H9 (cell line): Measurements from ENCODE around the gene CEP152. TPM values are rescaled to one million over a fixed set of nuclear protein-coding genes. Genes with fewer than 3 reads are reported as not detected.

Experiments
- DNase-seq: peaks from one replicate; pipeline ENCODE4 v3.0.0-alpha.2; 2017
- H2AFZ ChIP-seq: one replicate; pipeline ENCODE4 v1.6.1; 2013; ENCODE audit warnings: mild to moderate bottlenecking, low read length, control low read depth, moderate library complexity
- H2AK5ac ChIP-seq: 2 replicates; pipeline ENCODE4 v1.6.1; 2013; ENCODE audit warnings: low read length, control low read depth, mixed read lengths; ENCODE audit not compliant: insufficient read length
- H2BK120ac ChIP-seq: one replicate; pipeline ENCODE4 v1.6.1; 2013; ENCODE audit warnings: low read depth, mild to moderate bottlenecking, low read length, control low read depth, inconsistent platforms; ENCODE audit not compliant: poor library complexity, severe bottlenecking
- H2BK12ac ChIP-seq: 2 replicates; pipeline ENCODE4 v1.6.1; 2013; ENCODE audit warnings: low read length, control low read depth, mixed read lengths, low read depth; ENCODE audit not compliant: insufficient read length
- H2BK15ac ChIP-seq: 2 replicates; pipeline ENCODE4 v1.6.1; 2013; ENCODE audit warnings: low read depth, low read length, control low read depth
- H2BK20ac ChIP-seq: one replicate; pipeline ENCODE4 v1.6.1; 2013; ENCODE audit warnings: low read depth, mild to moderate bottlenecking, low read length, control low read depth, inconsistent platforms; ENCODE audit not compliant: poor library complexity, severe bottlenecking
- H2BK5ac ChIP-seq: 2 replicates; pipeline ENCODE4 v1.6.1; 2013; ENCODE audit warnings: low read length, control low read depth, mixed read lengths; ENCODE audit not compliant: insufficient read length
- H3K14ac ChIP-seq: 2 replicates; pipeline ENCODE4 v1.6.1; 2013; ENCODE audit warnings: low read length, control low read depth; ENCODE audit not compliant: insufficient read depth
- H3K18ac ChIP-seq: 2 replicates; pipeline ENCODE4 v1.6.1; 2013; ENCODE audit warnings: low read depth, mild to moderate bottlenecking, mixed read lengths, low read length, control low read depth; ENCODE audit not compliant: insufficient read length
- H3K23ac ChIP-seq: 2 replicates; pipeline ENCODE4 v1.6.1; 2013; ENCODE audit warnings: low read length, control low read depth, mixed read lengths, low read depth; ENCODE audit not compliant: insufficient read length
- H3K23me2 ChIP-seq: 2 replicates; pipeline ENCODE4 v1.6.1; 2013; ENCODE audit warnings: low read depth, mild to moderate bottlenecking, mixed read lengths, low read length, control low read depth; ENCODE audit not compliant: insufficient read length, poor library complexity, severe bottlenecking
- H3K27ac ChIP-seq: 2 replicates; pipeline ENCODE4 v1.5.1; 2013; ENCODE audit warnings: low read length, control low read depth, mixed read lengths, low read depth; ENCODE audit not compliant: insufficient read length
- H3K27me3 ChIP-seq: 2 replicates; pipeline ENCODE4 v1.6.1; 2013; ENCODE audit warnings: low read length, control low read depth, inconsistent platforms; ENCODE audit not compliant: insufficient read depth
- H3K4ac ChIP-seq: 2 replicates; pipeline ENCODE4 v1.6.1; 2013; ENCODE audit warnings: low read depth, mild to moderate bottlenecking, control low read depth, inconsistent platforms, low read length, moderate library complexity
- H3K4me1 ChIP-seq: 2 replicates; pipeline ENCODE4 v1.6.1; 2013; ENCODE audit warnings: low read length, control low read depth, inconsistent platforms; ENCODE audit not compliant: insufficient read depth
- H3K4me2 ChIP-seq: 2 replicates; pipeline ENCODE4 v1.6.1; 2013; ENCODE audit warnings: low read length, control low read depth, mixed read lengths; ENCODE audit not compliant: insufficient read length, insufficient read depth
- H3K56ac ChIP-seq: 2 replicates; pipeline ENCODE4 v1.6.1; 2013; ENCODE audit warnings: low read depth, mild to moderate bottlenecking, mixed read lengths, low read length, control low read depth; ENCODE audit not compliant: insufficient read length
- H3K79me1 ChIP-seq: 2 replicates; pipeline ENCODE4 v1.6.1; 2013; ENCODE audit warnings: low read depth, mild to moderate bottlenecking, moderate library complexity, low read length, control low read depth, inconsistent platforms; ENCODE audit not compliant: insufficient read depth, poor library complexity, severe bottlenecking
- H3K79me2 ChIP-seq: 2 replicates; pipeline ENCODE4 v1.6.1; 2013; ENCODE audit warnings: low read length, control low read depth, inconsistent platforms; ENCODE audit not compliant: insufficient read depth
- H3K9ac ChIP-seq: 2 replicates; pipeline ENCODE4 v1.6.1; 2013; ENCODE audit warnings: low read length, control low read depth, mixed read lengths; ENCODE audit not compliant: insufficient read length; ENCODE audit errors: extremely low read depth
- H3K9me3 ChIP-seq: one replicate; pipeline ENCODE4 v1.6.1; 2013; ENCODE audit warnings: low read depth, low read length, inconsistent platforms; ENCODE audit not compliant: control insufficient read depth
- H3T11ph ChIP-seq: one replicate; pipeline ENCODE4 v1.6.1; 2013; ENCODE audit warnings: mild to moderate bottlenecking, low read length, control low read depth, inconsistent platforms
- H4K20me1 ChIP-seq: one replicate; pipeline ENCODE4 v1.6.1; 2013; ENCODE audit not compliant: control insufficient read depth, insufficient read length, insufficient read depth
- H4K5ac ChIP-seq: 2 replicates; pipeline ENCODE4 v1.6.1; 2013; ENCODE audit warnings: low read depth, mild to moderate bottlenecking, mixed read lengths, low read length, control low read depth; ENCODE audit not compliant: insufficient read length
- H4K8ac ChIP-seq: replicated peaks from 2 replicates; pipeline ENCODE4 v1.6.1; 2013; ENCODE audit warnings: low read length, control low read depth, mixed read lengths, low read depth; ENCODE audit not compliant: insufficient read length
- H4K91ac ChIP-seq: 2 replicates; pipeline ENCODE4 v1.6.1; 2013; ENCODE audit warnings: low read depth, mild to moderate bottlenecking, moderate library complexity, mixed read lengths, low read length, control low read depth; ENCODE audit not compliant: insufficient read length
- H3K27ac Mint-ChIP-seq, 3 experiments: 2 replicates in 2 of 3; 3 replicates in 1 of 3; pipeline ENCODE4 v1.8.0; 2020 to 2021; ENCODE audit warnings: mixed read lengths in 3 of 3, mild to moderate bottlenecking in 1 of 3, moderate library complexity in 1 of 3
- H3K27me3 Mint-ChIP-seq: 2 replicates; pipeline ENCODE4 v1.8.0; 2021; ENCODE audit warnings: low read depth, mild to moderate bottlenecking, moderate library complexity, mixed read lengths
- H3K36me3 Mint-ChIP-seq, 3 experiments: 2 replicates in 2 of 3; 3 replicates in 1 of 3; pipeline ENCODE4 v1.8.0; 2020 to 2021; ENCODE audit warnings: low read depth in 3 of 3, mixed read lengths in 3 of 3; ENCODE audit not compliant: insufficient read depth in 1 of 3
- H3K4me1 Mint-ChIP-seq, 2 experiments: 2 replicates each; pipeline ENCODE4 v1.8.0; 2020; ENCODE audit warnings: mixed read lengths in 2 of 2
- H3K4me3 Mint-ChIP-seq, 2 experiments: 2 replicates in 1 of 2; 3 replicates in 1 of 2; pipeline ENCODE4 v1.8.0; 2020 to 2021; ENCODE audit warnings: mild to moderate bottlenecking in 2 of 2, mixed read lengths in 2 of 2, moderate library complexity in 1 of 2
- H3K9me3 Mint-ChIP-seq, 2 experiments: 2 replicates in 1 of 2; 3 replicates in 1 of 2; pipeline ENCODE4 v1.8.0; 2020; ENCODE audit warnings: mild to moderate bottlenecking in 2 of 2, mixed read lengths in 2 of 2, moderate library complexity in 1 of 2
- CTCF ChIP-seq: fragments of 200-600 bp; sonication (generic); conservative IDR thresholded peaks from 3 replicates; pipeline ENCODE4 v1.8.0; 2021; ENCODE audit warnings: antibody characterized with exemption, mild to moderate bottlenecking
- WGBS: extraction: QIAGEN DNeasy Blood & Tissue Kit; methylation state at CpG from one replicate; pipeline ENCODE4 v1.1.7; 2013; ENCODE audit warnings: missing lambda C conversion rate, low lambda C conversion rate, mixed read lengths; ENCODE audit not compliant: insufficient read length; ENCODE audit errors: extremely low coverage; 5-methylcytosine and 5-hydroxymethylcytosine counted together
- total RNA-seq: library from RNA; stranded (reverse); gene quantifications from 2 replicates; pipeline ENCODE4 v1.2.1, GENCODE V29; 2021

CEP152 gene
- total RNA-seq, 1 experiment from 2014 or later = 10.9 TPM

- Histone ChIP-seq H3K4me2 (no peak overlapping the region), H4K5ac (no peak overlapping the region), H4K91ac (no peak overlapping the region), H2BK5ac (no peak overlapping the region), H2BK20ac (no peak overlapping the region), H4K8ac (no peak overlapping the region), H3K14ac (no peak overlapping the region), H2BK15ac (no peak overlapping the region), H3K4me1 (peaks cover 2% of the 10 kb centered on the region; the same call in 1 of the 2 replicates), H3K23ac (no peak overlapping the region), H3K9ac (no peak overlapping the region), H3K79me2 (no peaks in the 10 kb centered on the region), H3K56ac (no peak overlapping the region), H2AFZ (no peak overlapping the region), H3T11ph (no peak overlapping the region), H3K27me3 (no peaks in the 10 kb centered on the region), H3K18ac (no peak overlapping the region), H3K4ac (no peak overlapping the region), H3K9me3 (no peaks in the 10 kb centered on the region), H2AK5ac (no peak overlapping the region), H3K79me1 (peaks cover 4% of the 10 kb centered on the region), H2BK12ac (no peak overlapping the region), H3K23me2 (no peaks in the 10 kb centered on the region), H2BK120ac (no peak overlapping the region), H4K20me1 (no peaks in the 10 kb centered on the region), H3K27ac (no peak overlapping the region)
- TF ChIP-seq CTCF = peak; percentile 55
- Mint-ChIP-seq H3K27me3 (no peaks in the 10 kb centered on the region), H3K9me3 (no peaks in the 10 kb centered on the region), H3K4me3 (no peak overlapping the region), H3K4me1 (peaks cover 8 to 36% of the 10 kb centered on the region in 2 experiments), H3K36me3 (peaks cover 1 to 9% (median 5%) of the 10 kb centered on the region in 3 experiments; a peak in 5 of 7 replicates), H3K27ac (no peak overlapping the region)
- no peak for DNase-seq
- WGBS = no CpG with 5 or more reads among the region's 4 CpGs
These were observed 9.9 kb downstream of the CEP152 start for GRCh38 chr15:48800811-48801455.
